Kidney tubule cell (primary cell): ENCODE results near the gene COX17.

Experiments used
- DNase-seq: peaks from one replicate; pipeline ENCODE4 v3.0.0-alpha.2; 2018; ENCODE audit warnings: low spot score

COX17 gene

GRCh38 chr3:119673875-119674274, 3.3 kb downstream of the COX17 start:
- DNase-seq, result no peak

GRCh38 chr3:119672776-119673175, 4.4 kb downstream of the COX17 start:
- DNase-seq, result no peak

GRCh38 chr3:119669906-119670570, 7.2 kb downstream of the COX17 start:
- DNase-seq, result no peak

DNA sequence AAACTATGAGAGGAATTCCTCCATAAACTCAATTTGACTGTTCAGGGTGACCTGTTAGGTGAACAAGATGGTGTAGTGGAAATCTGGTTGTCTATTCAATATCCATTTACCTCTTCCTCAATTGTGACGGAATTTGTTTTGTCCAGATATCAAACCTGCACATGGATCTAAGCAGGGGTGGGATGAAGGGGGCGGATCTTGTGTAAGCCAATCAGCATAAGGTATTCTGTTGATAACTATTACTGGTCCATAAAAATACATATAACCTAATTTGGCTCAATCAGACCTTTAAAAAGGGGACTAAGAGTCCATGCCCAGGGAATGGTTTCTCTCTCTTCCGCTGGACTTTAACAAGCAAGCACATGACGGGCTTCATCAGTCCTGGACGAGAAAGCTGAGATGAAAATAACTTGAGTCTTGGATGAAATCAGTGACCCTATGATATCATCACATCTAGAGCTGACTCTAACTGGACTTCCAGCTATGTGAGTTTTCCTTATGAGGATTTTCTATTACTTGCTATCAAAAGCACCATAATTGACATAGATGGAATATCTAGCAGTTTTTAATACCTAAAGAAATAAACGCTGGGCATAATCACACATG, 11.1 kb downstream of the COX17 start:
- no peak for DNase-seq

DNA sequence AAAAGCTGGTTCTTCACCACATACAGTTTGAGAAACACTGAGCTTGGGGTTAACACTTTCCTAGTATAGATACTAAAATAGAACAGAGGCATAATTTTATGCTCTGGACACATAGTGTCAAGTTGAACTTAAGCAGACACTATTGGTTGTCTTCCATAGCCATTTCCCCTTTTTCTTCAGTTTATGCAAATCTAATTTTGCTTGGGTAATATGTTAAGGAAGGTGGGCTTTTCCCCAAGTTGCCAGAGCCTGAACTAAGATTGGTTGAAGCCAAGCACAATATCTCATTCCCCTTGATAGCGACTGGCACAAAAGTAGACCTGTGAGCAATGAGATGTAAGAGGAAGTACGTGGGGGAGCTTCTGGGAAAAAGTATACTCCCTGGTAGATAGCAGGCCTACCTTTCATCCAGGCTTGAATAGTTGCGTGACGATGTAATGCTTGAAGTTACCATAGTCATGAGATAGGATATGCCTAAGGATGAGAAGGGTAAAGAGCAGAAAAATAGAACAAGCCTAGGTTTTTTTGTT, 12.3 kb downstream of the COX17 start:
- peak; percentile 84 for DNase-seq

DNA sequence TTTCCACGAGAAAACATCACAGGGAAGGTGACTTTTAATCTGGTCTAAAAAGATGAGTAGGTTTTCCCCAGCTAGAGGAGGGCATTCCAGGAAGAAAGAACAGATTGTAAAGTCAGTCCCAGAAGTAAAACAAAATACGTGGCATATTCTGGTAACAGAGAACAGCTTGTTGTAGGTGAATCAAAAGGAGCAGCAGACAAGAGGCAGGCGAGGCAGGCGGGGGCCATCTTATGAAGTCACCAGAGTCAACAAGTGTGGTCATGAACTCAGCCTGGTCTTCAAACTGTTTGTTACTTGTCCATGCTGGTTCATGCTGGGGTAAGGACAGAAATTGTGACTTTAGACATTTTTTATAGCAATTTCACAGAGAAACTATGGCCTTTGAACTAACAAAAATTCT, 12.8 kb downstream of the COX17 start:
- no peak for DNase-seq

DNA sequence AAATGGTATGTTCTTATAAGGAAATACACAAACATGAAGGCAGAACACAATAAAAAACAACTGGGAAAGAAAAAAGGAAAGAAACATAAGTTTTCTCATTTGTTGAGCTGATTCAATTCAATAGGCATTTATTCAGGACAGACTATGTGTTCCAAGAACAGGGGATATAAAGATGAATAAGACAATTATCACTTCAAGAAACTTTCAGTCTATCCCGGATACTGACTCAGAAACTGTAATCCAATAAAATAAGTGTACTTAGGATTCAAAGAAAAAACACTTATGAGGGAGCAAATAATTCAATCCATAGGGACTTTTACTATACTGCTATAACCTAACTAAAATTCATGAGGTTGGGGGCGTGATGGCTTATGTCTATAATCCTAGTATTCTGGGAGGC, 13.3 kb downstream of the COX17 start:
- DNase-seq, result no peak

- DNase-seq, result peak; percentile 3
Measured at GRCh38 chr3:119662604-119663373, 14.4 kb downstream of the COX17 start.

DNA sequence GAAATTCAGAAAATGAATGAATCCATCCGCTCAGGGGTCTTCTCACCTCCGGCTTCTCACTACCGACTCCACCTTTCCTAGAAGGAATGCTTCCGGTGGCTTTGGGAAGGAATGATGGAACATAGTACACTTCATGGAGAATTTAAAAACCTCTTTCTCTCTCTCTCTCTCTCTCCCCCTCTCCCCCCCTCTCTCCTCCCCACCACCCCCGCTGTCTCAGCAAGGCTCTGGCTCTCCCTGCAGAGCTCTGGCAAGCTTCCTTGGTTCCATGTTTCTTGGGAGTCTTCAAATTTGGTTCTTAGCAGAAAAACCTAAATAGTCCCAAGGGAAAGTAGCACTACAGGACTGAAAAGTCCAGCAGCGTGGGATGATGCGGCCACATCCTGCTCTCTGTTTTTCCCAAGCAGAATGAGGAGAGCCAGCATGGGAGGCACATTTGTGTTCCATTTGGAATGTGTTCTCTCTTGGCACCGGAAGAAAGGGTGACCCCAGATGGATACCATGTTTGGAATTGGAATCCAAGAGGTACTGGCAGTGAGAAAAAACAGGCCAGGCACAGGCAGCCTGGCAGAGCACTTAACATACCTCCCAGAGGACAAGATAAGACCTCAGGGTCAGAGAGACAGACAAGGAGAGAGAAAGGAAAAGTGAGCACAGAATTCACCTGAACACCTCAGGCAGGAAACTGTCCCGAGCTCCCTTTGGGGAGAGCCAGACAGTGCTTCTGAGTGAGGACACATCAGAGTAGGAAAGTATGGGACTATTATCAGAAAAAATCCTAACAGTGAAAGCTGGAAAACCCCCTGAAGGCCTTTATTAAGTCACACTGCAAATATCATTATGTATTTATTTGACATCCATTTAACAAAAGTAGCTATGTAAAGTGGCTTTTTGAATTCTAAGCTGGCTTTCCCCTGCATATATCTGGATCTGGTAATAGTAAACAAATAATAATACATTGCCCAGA, 16.4 kb downstream of the COX17 start, which contains the start of gene POPDC2:
Gene POPDC2 (minus strand): TSS at position 116 of the 967 bp plus-strand sequence. CDS start 166 bp downstream, outside the sequence.
- no peak for DNase-seq

GRCh38 chr3:119659606-119660291, 17.5 kb downstream of the COX17 start:
- no peak for DNase-seq

- no peak for DNase-seq
Measured at GRCh38 chr3:119658994-119659393, 18.2 kb downstream of the COX17 start.

DNA sequence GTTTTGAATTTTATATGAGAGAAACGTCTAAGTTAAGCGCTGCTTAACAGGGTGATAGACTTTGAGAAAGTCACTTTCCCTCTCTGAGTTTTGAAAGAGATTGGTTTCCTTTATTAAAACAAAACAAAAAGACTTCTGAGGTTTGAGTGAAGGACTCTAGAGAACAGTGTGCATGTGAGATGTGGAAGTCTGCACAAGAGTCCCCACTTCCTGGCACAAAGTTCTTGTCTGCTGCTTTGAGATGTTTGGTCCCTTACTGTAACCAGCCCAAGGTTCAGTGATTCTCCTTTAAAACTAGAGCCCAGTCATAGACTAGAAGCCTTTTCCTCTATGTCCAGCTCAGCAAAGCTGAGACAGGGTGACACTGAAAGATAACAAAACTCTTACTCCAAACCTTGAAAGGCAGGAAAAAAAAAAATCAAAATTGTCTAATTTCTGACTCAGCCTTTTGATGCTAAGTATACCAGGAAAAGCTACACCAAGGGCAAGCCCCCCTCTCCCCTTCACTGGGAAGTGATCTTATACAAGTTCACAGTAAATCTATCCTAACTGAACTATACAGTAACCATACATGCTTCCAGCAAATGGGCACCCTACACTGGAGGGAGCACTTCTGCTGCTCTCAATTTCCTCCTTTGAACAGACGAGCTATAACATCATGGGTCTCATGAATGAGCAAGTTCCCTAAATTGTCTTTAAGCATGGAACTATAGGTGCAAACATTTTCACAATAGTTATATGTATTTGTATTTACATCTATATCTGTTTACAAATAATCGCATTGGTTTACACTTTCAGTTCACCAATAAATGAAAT, 19.1 kb downstream of the COX17 start:
- no peak for DNase-seq

- no peak for DNase-seq
Measured at GRCh38 chr3:119653876-119654275, 23.3 kb downstream of the COX17 start.

DNA sequence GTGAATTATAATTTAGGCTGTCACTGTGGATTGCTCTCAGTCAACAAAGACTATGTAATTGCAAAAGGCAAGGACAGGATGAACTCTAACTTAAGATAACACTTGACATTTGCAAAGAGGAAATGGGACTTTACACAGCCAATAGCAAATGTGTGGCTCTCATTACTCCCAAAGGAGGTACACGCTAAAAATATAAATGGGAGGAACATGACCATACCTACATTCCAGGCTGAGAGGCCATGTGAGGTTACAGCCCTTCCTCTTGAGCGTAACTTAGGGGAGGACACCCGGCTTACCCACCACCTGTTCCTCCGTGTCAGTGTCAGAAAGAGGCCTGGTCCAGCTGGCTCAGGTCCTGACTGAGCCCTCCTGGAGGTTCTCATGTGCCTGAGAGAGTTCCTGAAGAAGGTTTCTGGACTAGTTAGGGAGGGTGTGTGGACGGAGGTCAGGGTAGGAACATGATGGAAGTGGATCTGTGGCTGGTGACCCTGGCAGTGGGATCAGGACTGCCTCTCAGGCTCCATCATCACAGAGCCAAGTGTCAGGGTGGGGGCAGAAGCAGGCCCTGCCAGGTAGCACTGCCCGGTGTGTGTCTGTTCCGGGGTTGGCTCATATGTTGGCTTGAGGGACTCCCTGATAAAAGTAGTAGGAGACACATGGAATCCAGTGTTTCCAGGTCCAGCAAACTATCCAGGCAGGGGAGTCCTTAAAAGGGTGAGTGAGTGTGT, 24.7 kb downstream of the COX17 start:
- no peak for DNase-seq

GRCh38 chr3:119649761-119650160, 27.4 kb downstream of the COX17 start:
- no peak for DNase-seq

DNA sequence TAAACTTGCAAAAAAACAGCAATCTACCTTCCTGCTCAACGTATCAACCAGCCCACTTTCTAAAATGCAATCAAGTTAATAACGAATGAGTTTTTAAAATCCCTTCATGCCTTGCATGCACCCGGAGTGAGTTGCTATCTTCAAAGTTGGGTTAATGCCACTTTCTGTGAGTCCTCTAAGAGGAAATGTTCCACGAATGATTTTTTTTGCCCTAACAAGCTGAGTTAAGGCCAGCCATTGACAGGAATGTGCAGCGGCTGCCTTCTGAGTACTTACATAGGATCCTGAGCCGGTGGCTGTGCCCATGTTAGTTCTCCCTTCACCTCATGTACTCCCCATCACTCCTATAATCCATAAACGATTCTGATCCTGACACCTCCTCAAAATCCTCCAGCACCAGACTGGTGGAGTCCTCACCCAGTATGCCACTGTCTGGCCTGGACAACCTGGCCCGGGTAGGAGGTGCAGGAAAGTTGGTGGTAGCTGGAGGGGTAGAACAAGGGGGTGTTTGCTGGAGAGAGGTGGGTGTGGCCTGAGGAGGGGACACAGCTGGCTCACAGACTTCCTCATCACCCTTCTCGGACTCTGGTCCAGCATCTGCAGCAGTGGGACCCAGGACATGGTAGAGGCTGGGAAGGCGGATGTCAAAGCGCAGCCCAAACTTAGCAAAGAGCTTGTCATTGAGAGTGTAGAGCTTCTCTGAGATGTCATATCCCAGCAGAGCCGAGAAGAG, 29.2 kb downstream of the COX17 start:
- DNase-seq, result no peak

DNA sequence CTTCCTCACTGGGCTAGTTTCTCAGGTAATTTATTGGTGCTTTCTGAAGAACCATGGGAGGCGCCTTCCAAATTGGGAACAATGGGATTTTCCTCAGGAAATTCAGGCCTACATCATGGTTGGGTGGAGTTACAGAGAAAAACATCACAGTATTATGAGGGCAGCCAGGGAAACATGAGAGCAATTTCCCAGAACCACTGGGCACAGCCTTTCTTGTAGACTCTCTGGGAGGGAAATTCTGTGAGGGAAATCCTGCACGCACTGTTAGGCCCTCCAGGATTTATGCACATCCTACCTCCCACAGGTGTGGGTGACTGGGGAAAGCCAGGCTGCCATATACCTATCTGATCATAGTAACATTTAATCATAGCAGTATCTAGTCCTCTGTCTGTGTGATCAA, 30.0 kb downstream of the COX17 start:
- no peak for DNase-seq

DNA sequence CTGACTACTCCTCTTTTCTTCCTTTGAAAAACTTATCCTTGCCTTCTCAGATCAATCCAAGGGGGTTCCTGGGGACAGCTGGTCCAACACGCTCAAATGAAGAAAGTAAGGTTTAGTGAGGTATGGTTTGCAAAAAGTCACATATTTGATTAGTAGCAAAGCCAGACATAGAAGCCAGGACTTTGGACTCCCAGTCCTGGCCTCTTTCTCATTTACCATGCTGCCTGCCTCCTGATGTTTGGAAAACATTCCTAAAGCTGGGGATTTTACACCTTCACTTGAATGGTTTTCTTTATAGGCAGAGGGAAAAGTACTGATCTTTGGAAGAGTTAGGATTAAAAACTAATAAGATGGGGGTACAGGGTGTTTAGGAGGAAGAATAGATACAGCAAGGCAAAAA, 31.4 kb downstream of the COX17 start:
- DNase-seq, result no peak

DNA sequence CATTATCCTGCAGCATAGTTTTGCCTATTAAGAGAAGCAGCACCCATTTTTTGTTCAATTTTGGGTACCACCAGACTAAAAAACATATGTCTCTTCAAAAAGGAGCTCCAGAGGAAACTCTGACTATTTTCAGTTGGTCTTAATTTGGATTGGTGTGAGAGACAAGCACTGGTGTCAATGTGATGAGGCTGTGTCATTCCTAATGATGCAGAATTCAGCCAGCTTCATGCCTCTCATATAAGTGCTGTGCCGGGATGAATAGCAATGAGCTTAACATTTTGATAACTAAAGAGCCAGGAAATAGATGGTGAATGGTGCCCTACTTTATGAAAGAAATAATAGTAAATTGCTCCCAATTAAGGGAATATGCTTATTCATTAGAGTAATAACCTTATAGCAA, 32.7 kb downstream of the COX17 start:
- no peak for DNase-seq
